Psoas muscle (tissue), 8 donors: ENCODE data around the gene ABCA13. TPM values are rescaled to one million over a fixed set of nuclear protein-coding genes. Genes with fewer than 3 reads are reported as not detected.

Experiments used
- ATAC-seq, 4 donors: fragments of 200-7000 bp; cut with Tn5 transposase; one replicate each; pipeline ENCODE4 v1.9.1; 2020; ENCODE audit warnings: moderate library complexity in 3 of 4, mild to moderate bottlenecking in 2 of 4
- DNase-seq, 2 donors: peaks; one replicate each; pipeline ENCODE4 v3.0.0-alpha.2; 2020
- H3K27ac ChIP-seq: fragments of 200-600 bp; one replicate; pipeline ENCODE4 v1.8.0; 2022
- H3K27me3 ChIP-seq, 3 donors: fragments of 200-600 bp in 1 of 3; one replicate each; pipeline versions ENCODE4 v1.6.1 to v1.8.0; 2013 to 2022; ENCODE audit warnings: low read length in 2 of 3, mild to moderate bottlenecking in 2 of 3, moderate library complexity in 1 of 3; ENCODE audit not compliant: insufficient read depth in 3 of 3
- H3K36me3 ChIP-seq, 2 donors: fragments of 200-600 bp in 1 of 2; one replicate each; pipeline versions ENCODE4 v1.6.1 to v1.8.0; 2013 to 2022; ENCODE audit warnings: low read depth in 1 of 2, mild to moderate bottlenecking in 1 of 2, moderate library complexity in 1 of 2; ENCODE audit not compliant: insufficient read depth in 1 of 2
- H3K4me1 ChIP-seq: fragments of 200-600 bp; one replicate; pipeline ENCODE4 v1.8.0; 2022
- H3K4me3 ChIP-seq: fragments of 200-600 bp; one replicate; pipeline ENCODE4 v1.8.0; 2022; ENCODE audit warnings: mild to moderate bottlenecking
- H3K9me3 ChIP-seq: fragments of 200-600 bp; one replicate; pipeline ENCODE4 v1.8.0; 2022
- CTCF ChIP-seq: fragments of 200-600 bp; IDR thresholded peaks from one replicate; pipeline ENCODE4 v1.8.0; 2022; ENCODE audit warnings: antibody characterized with exemption
- WGBS, 3 donors: extraction: QIAGEN DNeasy Blood & Tissue Kit; methylation state at CpG; one replicate each; pipeline versions ENCODE4 v1.1.6 to v1.1.7; 2013; 5-methylcytosine and 5-hydroxymethylcytosine counted together
- intact Hi-C, 2 donors: fragments of 100-400 bp; cut with DNase I; formaldehyde crosslinking; loops; one replicate each; pipeline versions ENCODE4 v1.11.0 to v1.14.2; 2022
- polyA plus RNA-seq, 3 donors: library from polyadenylated mRNA; stranded (reverse); fragments of 200-250 nt; gene quantifications; one replicate each; pipeline ENCODE4 v1.2.3, GENCODE V29; 2013
- total RNA-seq, 4 donors: library from RNA; stranded (reverse); fragmentation: NEBNext Ultra II Directional in 2 of 4; extraction: Animal tissue kit (Norgen Biotek cat#: 25700) in 2 of 4; gene quantifications; one replicate each; pipeline versions ENCODE4 v1.2.1 to v1.2.4, GENCODE V29; 2021 to 2023
- donor health status: healthy with polysubstance abuse.
- donor health status: DM: no; HTN: no; CAD: no; lungs with moderate emphysema.
- donor health status: Bipolar disorder and iron deficiency.
- donor health status: healthy.
- donor health status: DM: yes; HTN: yes; CAD: no.
- donor health status: DM: no; HTN: no; CAD: no.
- donor health status: DM: no; HTN: no; CAD: no.
- donor health status: DM: yes; HTN: yes; CAD: no.

The ABCA13 gene
- total and polyA plus RNA-seq, 7 donors = 0.06 to 0.12 (median 0.10) TPM; not detected in 4

GRCh38 chr7:48245751-48246472 is 74.7 kb downstream of the ABCA13 start:
- intact Hi-C loops = no loop called here
- H3K4me1 ChIP-seq = no peaks in the 10 kb centered on the region
- TF ChIP-seq CTCF = no peak
- no peak for ATAC-seq
- H3K27me3 ChIP-seq = no peaks in the 10 kb centered on the region
- 52 to 66% (median 63%) methylated on average over 9 of the region's 9 CpGs for WGBS, 3 donors
- H3K27ac ChIP-seq = no peak overlapping the region
- no peak overlapping the region for H3K4me3 ChIP-seq
- no peak for DNase-seq
- no peaks in the 10 kb centered on the region for H3K9me3 ChIP-seq
- no peaks in the 10 kb centered on the region for H3K36me3 ChIP-seq

- no peak for ATAC-seq
- TF ChIP-seq CTCF = no peak
- 71 to 86% (median 74%) methylated on average over 2 of the region's 2 CpGs for WGBS, 3 donors
- intact Hi-C loops = no loop called here
- Histone ChIP-seq H3K4me3 (no peak overlapping the region), H3K9me3 (no peaks in the 10 kb centered on the region), H3K36me3 (no peaks in the 10 kb centered on the region), H3K4me1 (no peaks in the 10 kb centered on the region), H3K27me3 (no peaks in the 10 kb centered on the region), H3K27ac (no peak overlapping the region)
- DNase-seq = no peak
Measured at GRCh38 chr7:48249166-48249565, 77.9 kb downstream of the ABCA13 start.

- ATAC-seq = no peak
- H3K36me3 ChIP-seq = no peaks in the 10 kb centered on the region
- H3K27me3 ChIP-seq = no peaks in the 10 kb centered on the region
- H3K4me1 ChIP-seq = no peaks in the 10 kb centered on the region
- intact Hi-C loops = no loop called here
- 37 to 48% (median 47%) methylated on average over 2 of the region's 2 CpGs for WGBS, 3 donors
- no peak overlapping the region for H3K4me3 ChIP-seq
- no peak for DNase-seq
- no peak overlapping the region for H3K27ac ChIP-seq
- TF ChIP-seq CTCF = no peak
- no peaks in the 10 kb centered on the region for H3K9me3 ChIP-seq
Measured at GRCh38 chr7:48250441-48250951, 79.2 kb downstream of the ABCA13 start.

- DNase-seq (no peak), ATAC-seq (no peak)
- TF ChIP-seq CTCF = no peak
- intact Hi-C loops = no loop called here
- WGBS, 3 donors = 79 to 80% (median 80%) methylated on average over 4 of the region's 4 CpGs
- H3K9me3 ChIP-seq = no peaks in the 10 kb centered on the region
- H3K36me3 ChIP-seq = no peaks in the 10 kb centered on the region
- no peak overlapping the region for H3K27ac ChIP-seq
- H3K27me3 ChIP-seq = no peaks in the 10 kb centered on the region
- no peak overlapping the region for H3K4me3 ChIP-seq
- no peaks in the 10 kb centered on the region for H3K4me1 ChIP-seq
Measured at GRCh38 chr7:48251766-48252165, 80.5 kb downstream of the ABCA13 start.

GRCh38 chr7:48252995-48253394 is 81.7 kb downstream of the ABCA13 start:
- no peak for TF ChIP-seq CTCF
- Histone ChIP-seq H3K9me3 (no peaks in the 10 kb centered on the region), H3K36me3 (no peaks in the 10 kb centered on the region), H3K27me3 (no peaks in the 10 kb centered on the region), H3K27ac (no peak overlapping the region), H3K4me3 (no peak overlapping the region), H3K4me1 (no peaks in the 10 kb centered on the region)
- intact Hi-C loops = no loop called here
- DNase-seq = no peak
- ATAC-seq = no peak
- 52 to 65% (median 54%) methylated on average over 2 of the region's 2 CpGs for WGBS, 3 donors
